SK-N-SH (cell line): ENCODE results near the gene ZXDC. TPM values are rescaled to one million over a fixed set of nuclear protein-coding genes. Genes with fewer than 3 reads are reported as not detected.

Source experiments
- CTCF ChIA-PET: fragments of 300-600, 350-600 bp; formaldehyde crosslinking; extraction: SDS; loops from one replicate; lab custom pipeline; 2021; lab: Yijun Ruan, JAX
- POLR2A ChIA-PET: fragments of 350-600 bp; sonication (Branson Sonifier 250); formaldehyde crosslinking; extraction: SDS; loops from one replicate; lab custom pipeline; 2020; ENCODE audit warnings: antibody characterized with exemption, inconsistent platforms; lab: Yijun Ruan, JAX
- DNase-seq: peaks from one replicate; pipeline ENCODE4 v3.0.0; 2012
- H2AFZ ChIP-seq: fragments of 200-600 bp; sonication (generic); 2 replicates; pipeline ENCODE4 v1.8.1; 2016; ENCODE audit warnings: antibody characterized with exemption, mild to moderate bottlenecking, low read depth
- H3F3A ChIP-seq: fragments of 200-600 bp; sonication (generic); replicated peaks from 2 replicates; pipeline ENCODE3; 2016; ENCODE audit warnings: antibody characterized with exemption, mild to moderate bottlenecking; ENCODE audit not compliant: insufficient read depth
- H3K27ac ChIP-seq, 2 experiments: fragments of 200-500 bp in 1 of 2; fragments of 200-600 bp in 1 of 2; sonication (Bioruptor generic) in 1 of 2; sonication (generic), shearing (Covaris generic) in 1 of 2; 2 replicates each; pipeline versions ENCODE4 v1.5.1 to v1.6.1; 2014 to 2016; ENCODE audit warnings: low read depth in 2 of 2, inconsistent platforms in 1 of 2, low read length in 1 of 2, mild to moderate bottlenecking in 1 of 2, mixed read lengths in 1 of 2
- H3K27me3 ChIP-seq: fragments of 200-600 bp; sonication (generic), shearing (Covaris generic); 2 replicates; pipeline ENCODE4 v1.6.1; 2016; ENCODE audit warnings: mixed run types; ENCODE audit not compliant: insufficient read depth
- H3K36me3 ChIP-seq, 2 experiments: fragments of 200-500 bp in 1 of 2; fragments of 200-600 bp in 1 of 2; sonication (Bioruptor generic) in 1 of 2; sonication (generic) in 1 of 2; replicated peaks in 1 of 2; 2 replicates each; pipeline versions ENCODE3 to v1.5.1; 2014 to 2016; ENCODE audit warnings: low read length in 1 of 2, mild to moderate bottlenecking in 1 of 2; ENCODE audit not compliant: insufficient read depth in 2 of 2, control insufficient read depth in 1 of 2
- H3K4me1 ChIP-seq, 2 experiments: fragments of 200-500 bp in 1 of 2; fragments of 200-600 bp in 1 of 2; sonication (Bioruptor generic) in 1 of 2; sonication (generic), shearing (Covaris generic) in 1 of 2; 2 replicates each; pipeline versions ENCODE4 v1.5.1 to v1.6.1; 2014 to 2016; ENCODE audit warnings: low read depth in 1 of 2, low read length in 1 of 2, mixed run types in 1 of 2; ENCODE audit not compliant: insufficient read depth in 2 of 2, control insufficient read depth in 1 of 2
- H3K4me2 ChIP-seq: fragments of 200-600 bp; sonication (generic), shearing (Covaris generic); 2 replicates; pipeline ENCODE4 v1.6.1; 2017; ENCODE audit warnings: mixed run types
- H3K4me3 ChIP-seq, 2 experiments: fragments of 200-500 bp in 1 of 2; fragments of 200-600 bp in 1 of 2; sonication (Bioruptor generic) in 1 of 2; sonication (generic), shearing (Covaris generic) in 1 of 2; 2 replicates each; pipeline versions ENCODE4 v1.5.1 to v1.8.1; 2014 to 2016; ENCODE audit warnings: low read depth in 2 of 2, inconsistent platforms in 1 of 2, low read length in 1 of 2, mild to moderate bottlenecking in 1 of 2, mixed read lengths in 1 of 2, moderate library complexity in 1 of 2
- H3K79me2 ChIP-seq: fragments of 200-600 bp; sonication (generic); 2 replicates; pipeline ENCODE4 v1.8.1; 2017; ENCODE audit warnings: mild to moderate bottlenecking; ENCODE audit not compliant: insufficient read depth
- H3K9ac ChIP-seq: fragments of 200-600 bp; sonication (generic); 2 replicates; pipeline ENCODE4 v1.6.1; 2017; ENCODE audit warnings: mixed run types
- H3K9me2 ChIP-seq: fragments of 200-600 bp; sonication (generic); 2 replicates; pipeline ENCODE4 v1.6.1; 2017; ENCODE audit warnings: mixed run types
- H3K9me3 ChIP-seq: fragments of 200-600 bp; sonication (generic); 2 replicates; pipeline ENCODE4 v1.6.1; 2017; ENCODE audit warnings: mixed run types, mild to moderate bottlenecking, moderate library complexity
- H4K20me1 ChIP-seq: fragments of 200-600 bp; sonication (generic); 2 replicates; pipeline ENCODE4 v1.6.1; 2017; ENCODE audit warnings: mild to moderate bottlenecking, mixed run types; ENCODE audit not compliant: insufficient read depth
- CHD2 ChIP-seq: fragments of 150-350 bp; IDR thresholded peaks from 2 replicates; pipeline ENCODE4 v1.6.1; 2018; ENCODE audit warnings: low read length; ENCODE audit not compliant: partially characterized antibody
- ELF1 ChIP-seq: IDR thresholded peaks from 2 replicates; pipeline ENCODE4 v1.4.0; 2012
- NFIC ChIP-seq: IDR thresholded peaks from 2 replicates; pipeline ENCODE4 v1.4.0; 2012; ENCODE audit warnings: borderline replicate concordance
- SIN3A ChIP-seq: IDR thresholded peaks from 2 replicates; pipeline ENCODE4 v1.6.1; 2012; ENCODE audit warnings: low read depth, mild to moderate bottlenecking, low read length, moderate library complexity, borderline replicate concordance
- SMC3 ChIP-seq: IDR thresholded peaks from 2 replicates; pipeline ENCODE4 v1.6.1; 2012; ENCODE audit warnings: low read depth, low read length, improper control_type of control experiment
- WGBS: methylation state at CpG from one replicate; pipeline ENCODE4 v1.1.6; 2017; ENCODE audit warnings: low lambda C conversion rate; 5-methylcytosine and 5-hydroxymethylcytosine counted together
- polyA plus RNA-seq, 3 experiments: library from polyadenylated mRNA; depleted of rRNA; stranded (reverse); fragments of >200 nt; gene quantifications; 2 replicates each; pipeline ENCODE4 v1.2.3, GENCODE V29; 2012
- TF ChIP-seq, protein P1 (sequence below): IDR thresholded peaks from 2 replicates; pipeline ENCODE4; 2012
- TF ChIP-seq, protein P2 (sequence below): IDR thresholded peaks from 2 replicates; pipeline ENCODE4 v1.4.0; 2012; ENCODE audit warnings: low read depth, borderline replicate concordance
- TF ChIP-seq, protein P3 (sequence below): IDR thresholded peaks from 2 replicates; pipeline ENCODE4 v1.6.1; 2012; ENCODE audit warnings: mild to moderate bottlenecking, low read depth, low read length, moderate library complexity

The ZXDC gene
- polyA plus RNA-seq, 1 of the 3 experiments (the other 2 are of a cell fraction) = 8.5 TPM

DNA sequence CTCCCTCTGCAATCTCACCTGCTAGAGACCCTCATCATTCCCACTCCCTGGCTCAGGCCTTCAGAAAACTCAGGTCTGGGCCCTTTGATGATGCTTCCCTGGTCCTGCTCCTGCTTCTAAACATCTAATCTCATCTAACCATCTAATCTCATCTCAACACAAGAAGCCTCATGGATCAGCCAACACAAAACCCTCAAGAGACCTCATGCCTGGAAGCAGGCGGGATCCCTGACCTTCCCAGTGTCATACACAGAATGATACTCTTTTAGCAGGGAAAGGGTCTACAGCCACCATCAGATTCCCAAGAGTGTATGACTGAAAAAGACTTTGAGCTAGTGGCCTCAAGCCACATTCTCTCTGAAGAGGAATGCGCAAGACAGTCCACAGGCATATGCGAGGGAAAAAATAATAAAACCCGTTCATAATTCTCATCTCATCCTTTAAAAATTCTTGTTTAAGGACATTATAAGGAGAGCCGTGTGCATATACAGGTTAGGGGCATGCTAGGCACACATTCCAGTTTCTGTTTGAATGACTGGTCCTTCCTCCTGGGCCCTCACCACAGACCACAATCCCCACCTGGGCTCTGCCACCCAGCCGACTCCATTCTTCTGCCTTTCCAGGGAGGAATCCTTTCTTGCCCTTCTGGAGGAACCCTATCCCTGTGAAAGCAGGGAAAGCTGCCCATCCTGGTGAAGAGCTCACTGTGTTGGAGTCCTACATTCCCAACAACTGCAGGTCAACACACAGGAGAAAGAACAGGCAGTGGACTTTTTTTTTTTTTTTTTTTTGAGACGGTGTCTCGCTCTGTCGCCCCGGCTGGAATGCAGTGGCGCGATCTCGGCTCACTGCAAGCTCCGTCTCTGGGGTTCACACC, 2.2 kb downstream of the ZXDC start:
- Histone ChIP-seq H3K4me1 (peaks cover 20 to 36% of the 10 kb centered on the region in 2 experiments), H3F3A (peaks cover 6% of the 10 kb centered on the region), H2AFZ (no peak overlapping the region), H3K27me3 (no peaks in the 10 kb centered on the region), H3K9me3 (no peaks in the 10 kb centered on the region), H3K36me3 (peaks cover 23 to 37% of the 10 kb centered on the region in 2 experiments), H3K4me2 (peak overlapping the region; percentile 92), H3K4me3 (peak overlapping the region; percentile 12 to 88; a peak in 1 of 4 replicates), H3K27ac (no peak overlapping the region), H4K20me1 (peaks cover 50% of the 10 kb centered on the region), H3K79me2 (peaks cover 64% of the 10 kb centered on the region), H3K9me2 (no peaks in the 10 kb centered on the region), H3K9ac (no peak overlapping the region)
- ChIA-PET POLR2A (no interaction called here), CTCF (interaction anchor here (2.6 to 3.1 kb wide), 2 partner anchors 8 to 340 kb away, joined by 15 to 20 read pairs; no protein-coding TSS in a partner anchor)
- TF ChIP-seq, protein P1, sequence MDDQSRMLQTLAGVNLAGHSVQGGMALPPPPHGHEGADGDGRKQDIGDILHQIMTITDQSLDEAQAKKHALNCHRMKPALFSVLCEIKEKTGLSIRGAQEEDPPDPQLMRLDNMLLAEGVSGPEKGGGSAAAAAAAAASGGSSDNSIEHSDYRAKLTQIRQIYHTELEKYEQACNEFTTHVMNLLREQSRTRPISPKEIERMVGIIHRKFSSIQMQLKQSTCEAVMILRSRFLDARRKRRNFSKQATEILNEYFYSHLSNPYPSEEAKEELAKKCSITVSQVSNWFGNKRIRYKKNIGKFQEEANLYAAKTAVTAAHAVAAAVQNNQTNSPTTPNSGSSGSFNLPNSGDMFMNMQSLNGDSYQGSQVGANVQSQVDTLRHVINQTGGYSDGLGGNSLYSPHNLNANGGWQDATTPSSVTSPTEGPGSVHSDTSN = no peak
- no peak for TF ChIP-seq SIN3A
- TF ChIP-seq, protein P2, sequence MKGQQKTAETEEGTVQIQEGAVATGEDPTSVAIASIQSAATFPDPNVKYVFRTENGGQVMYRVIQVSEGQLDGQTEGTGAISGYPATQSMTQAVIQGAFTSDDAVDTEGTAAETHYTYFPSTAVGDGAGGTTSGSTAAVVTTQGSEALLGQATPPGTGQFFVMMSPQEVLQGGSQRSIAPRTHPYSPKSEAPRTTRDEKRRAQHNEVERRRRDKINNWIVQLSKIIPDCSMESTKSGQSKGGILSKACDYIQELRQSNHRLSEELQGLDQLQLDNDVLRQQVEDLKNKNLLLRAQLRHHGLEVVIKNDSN = no peak
- TF ChIP-seq ELF1 = no peak
- no peak for TF ChIP-seq SMC3
- TF ChIP-seq, protein P3, sequence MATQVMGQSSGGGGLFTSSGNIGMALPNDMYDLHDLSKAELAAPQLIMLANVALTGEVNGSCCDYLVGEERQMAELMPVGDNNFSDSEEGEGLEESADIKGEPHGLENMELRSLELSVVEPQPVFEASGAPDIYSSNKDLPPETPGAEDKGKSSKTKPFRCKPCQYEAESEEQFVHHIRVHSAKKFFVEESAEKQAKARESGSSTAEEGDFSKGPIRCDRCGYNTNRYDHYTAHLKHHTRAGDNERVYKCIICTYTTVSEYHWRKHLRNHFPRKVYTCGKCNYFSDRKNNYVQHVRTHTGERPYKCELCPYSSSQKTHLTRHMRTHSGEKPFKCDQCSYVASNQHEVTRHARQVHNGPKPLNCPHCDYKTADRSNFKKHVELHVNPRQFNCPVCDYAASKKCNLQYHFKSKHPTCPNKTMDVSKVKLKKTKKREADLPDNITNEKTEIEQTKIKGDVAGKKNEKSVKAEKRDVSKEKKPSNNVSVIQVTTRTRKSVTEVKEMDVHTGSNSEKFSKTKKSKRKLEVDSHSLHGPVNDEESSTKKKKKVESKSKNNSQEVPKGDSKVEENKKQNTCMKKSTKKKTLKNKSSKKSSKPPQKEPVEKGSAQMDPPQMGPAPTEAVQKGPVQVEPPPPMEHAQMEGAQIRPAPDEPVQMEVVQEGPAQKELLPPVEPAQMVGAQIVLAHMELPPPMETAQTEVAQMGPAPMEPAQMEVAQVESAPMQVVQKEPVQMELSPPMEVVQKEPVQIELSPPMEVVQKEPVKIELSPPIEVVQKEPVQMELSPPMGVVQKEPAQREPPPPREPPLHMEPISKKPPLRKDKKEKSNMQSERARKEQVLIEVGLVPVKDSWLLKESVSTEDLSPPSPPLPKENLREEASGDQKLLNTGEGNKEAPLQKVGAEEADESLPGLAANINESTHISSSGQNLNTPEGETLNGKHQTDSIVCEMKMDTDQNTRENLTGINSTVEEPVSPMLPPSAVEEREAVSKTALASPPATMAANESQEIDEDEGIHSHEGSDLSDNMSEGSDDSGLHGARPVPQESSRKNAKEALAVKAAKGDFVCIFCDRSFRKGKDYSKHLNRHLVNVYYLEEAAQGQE = no peak
- TF ChIP-seq CHD2 = no peak
- no peak for TF ChIP-seq NFIC
- no peak for DNase-seq
- 93% methylated on average over 14 of the region's 14 CpGs for WGBS
